ENCODE results near the gene DTNB.

DNA sequence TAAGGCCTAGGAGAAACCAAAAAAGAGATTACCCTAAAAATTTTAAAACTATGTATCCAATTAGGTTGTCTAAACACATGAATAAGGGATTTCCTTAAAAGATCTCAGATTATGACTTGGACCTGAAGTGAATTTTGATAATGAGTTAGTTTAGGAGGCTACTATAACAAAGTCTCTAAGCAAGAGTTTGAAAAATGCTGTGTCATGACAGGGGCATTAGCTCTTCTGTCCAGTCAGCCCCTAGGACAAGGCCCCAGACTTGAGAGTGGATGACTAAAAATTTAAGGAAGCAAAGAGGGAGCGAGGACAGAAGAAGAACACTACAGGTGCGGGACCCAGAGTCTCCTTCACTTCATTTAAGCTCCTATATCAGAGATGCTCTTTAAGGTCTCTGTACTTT is 135.9 kb downstream of the DTNB start:
- TF ChIP-seq POLR2A (IDR thresholded peaks at IDR 0.05) (no peak), POLR2AphosphoS5 (IDR thresholded peaks at IDR 0.05; ENCODE audit: insufficient read depth in 1 of 2, low read depth in 1 of 2) (no peak)
- TF ChIP-seq, protein P1, sequence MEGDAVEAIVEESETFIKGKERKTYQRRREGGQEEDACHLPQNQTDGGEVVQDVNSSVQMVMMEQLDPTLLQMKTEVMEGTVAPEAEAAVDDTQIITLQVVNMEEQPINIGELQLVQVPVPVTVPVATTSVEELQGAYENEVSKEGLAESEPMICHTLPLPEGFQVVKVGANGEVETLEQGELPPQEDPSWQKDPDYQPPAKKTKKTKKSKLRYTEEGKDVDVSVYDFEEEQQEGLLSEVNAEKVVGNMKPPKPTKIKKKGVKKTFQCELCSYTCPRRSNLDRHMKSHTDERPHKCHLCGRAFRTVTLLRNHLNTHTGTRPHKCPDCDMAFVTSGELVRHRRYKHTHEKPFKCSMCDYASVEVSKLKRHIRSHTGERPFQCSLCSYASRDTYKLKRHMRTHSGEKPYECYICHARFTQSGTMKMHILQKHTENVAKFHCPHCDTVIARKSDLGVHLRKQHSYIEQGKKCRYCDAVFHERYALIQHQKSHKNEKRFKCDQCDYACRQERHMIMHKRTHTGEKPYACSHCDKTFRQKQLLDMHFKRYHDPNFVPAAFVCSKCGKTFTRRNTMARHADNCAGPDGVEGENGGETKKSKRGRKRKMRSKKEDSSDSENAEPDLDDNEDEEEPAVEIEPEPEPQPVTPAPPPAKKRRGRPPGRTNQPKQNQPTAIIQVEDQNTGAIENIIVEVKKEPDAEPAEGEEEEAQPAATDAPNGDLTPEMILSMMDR (IDR thresholded peaks at IDR 0.05), result no peak

Measured in vagina (tissue), 2 donors.